DOHH2 (cell line): ENCODE results near the gene CACHD1.

ENCODE experiments used
- EZH2phosphoT487 ChIP-seq: fragments of 200-600 bp; sonication (generic); IDR thresholded peaks from 2 replicates; pipeline ENCODE4 v1.6.1; 2017; ENCODE audit warnings: borderline replicate concordance, mild to moderate bottlenecking, antibody characterized with exemption, low read length, moderate library complexity, mixed read lengths
- TF ChIP-seq, protein P1 (sequence below): fragments of 200-600 bp; sonication (generic); IDR thresholded peaks from one replicate; pipeline ENCODE4 v1.5.1; 2014; ENCODE audit warnings: antibody characterized with exemption, mild to moderate bottlenecking, low read depth, low read length; ENCODE audit not compliant: poor library complexity, severe bottlenecking

DNA sequence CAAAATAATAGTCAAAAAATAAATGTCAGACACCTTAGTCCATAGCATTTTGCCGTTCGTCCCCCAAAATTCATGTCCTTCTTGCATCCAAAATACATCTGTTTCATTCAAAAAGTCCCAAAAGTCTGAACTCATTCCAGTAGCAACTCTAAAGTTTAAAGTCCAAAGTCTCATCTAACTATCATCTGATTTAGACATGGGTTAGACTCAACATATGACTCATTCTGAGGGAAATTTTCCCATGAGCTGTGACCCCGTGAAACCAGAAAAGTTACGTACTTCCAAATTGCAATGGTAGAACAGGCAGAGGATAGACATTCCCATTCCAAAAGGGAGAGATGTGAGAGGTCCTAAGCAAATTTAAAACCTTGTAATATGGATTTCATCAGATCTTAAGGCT is 48.6 kb upstream of the CACHD1 start:
- TF ChIP-seq, protein P1, sequence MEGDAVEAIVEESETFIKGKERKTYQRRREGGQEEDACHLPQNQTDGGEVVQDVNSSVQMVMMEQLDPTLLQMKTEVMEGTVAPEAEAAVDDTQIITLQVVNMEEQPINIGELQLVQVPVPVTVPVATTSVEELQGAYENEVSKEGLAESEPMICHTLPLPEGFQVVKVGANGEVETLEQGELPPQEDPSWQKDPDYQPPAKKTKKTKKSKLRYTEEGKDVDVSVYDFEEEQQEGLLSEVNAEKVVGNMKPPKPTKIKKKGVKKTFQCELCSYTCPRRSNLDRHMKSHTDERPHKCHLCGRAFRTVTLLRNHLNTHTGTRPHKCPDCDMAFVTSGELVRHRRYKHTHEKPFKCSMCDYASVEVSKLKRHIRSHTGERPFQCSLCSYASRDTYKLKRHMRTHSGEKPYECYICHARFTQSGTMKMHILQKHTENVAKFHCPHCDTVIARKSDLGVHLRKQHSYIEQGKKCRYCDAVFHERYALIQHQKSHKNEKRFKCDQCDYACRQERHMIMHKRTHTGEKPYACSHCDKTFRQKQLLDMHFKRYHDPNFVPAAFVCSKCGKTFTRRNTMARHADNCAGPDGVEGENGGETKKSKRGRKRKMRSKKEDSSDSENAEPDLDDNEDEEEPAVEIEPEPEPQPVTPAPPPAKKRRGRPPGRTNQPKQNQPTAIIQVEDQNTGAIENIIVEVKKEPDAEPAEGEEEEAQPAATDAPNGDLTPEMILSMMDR = no peak
- TF ChIP-seq EZH2phosphoT487 = no peak
